Sigmoid colon (tissue), 7 donors: ENCODE results near the gene CHTF8. TPM values are rescaled to one million over a fixed set of nuclear protein-coding genes. Genes with fewer than 3 reads are reported as not detected.

Experiments used
- DNase-seq: peaks from one replicate; pipeline ENCODE4 v3.0.0-alpha.2; 2019
- H3K27ac ChIP-seq, 4 donors: fragments of 200-600 bp; sonication (generic); one replicate each; pipeline ENCODE4 v1.5.1; 2016 to 2019; ENCODE audit warnings: mild to moderate bottlenecking in 1 of 4
- H3K27me3 ChIP-seq, 3 donors: fragments of 200-600 bp; sonication (generic); one replicate each; pipeline ENCODE4 v1.5.1; 2019; ENCODE audit warnings: mild to moderate bottlenecking in 1 of 3
- H3K36me3 ChIP-seq, 4 donors: fragments of 200-600 bp; sonication (generic); one replicate each; pipeline ENCODE4 v1.5.1; 2016 to 2019
- H3K4me1 ChIP-seq, 4 donors: fragments of 200-600 bp; sonication (generic); one replicate each; pipeline ENCODE4 v1.5.1; 2017 to 2019
- H3K4me3 ChIP-seq, 4 donors: fragments of 200-600 bp; sonication (generic); one replicate each; pipeline ENCODE4 v1.5.1; 2017 to 2019; ENCODE audit warnings: mild to moderate bottlenecking in 2 of 4, moderate library complexity in 1 of 4
- H3K9me3 ChIP-seq, 4 donors: fragments of 200-600 bp in 3 of 4; sonication (generic) in 3 of 4; one replicate each; pipeline versions ENCODE4 v1.5.1 to v1.6.1; 2013 to 2019
- CTCF ChIP-seq, 4 experiments: fragments of 450-650 bp in 3 of 4; fragments of 200-600 bp in 1 of 4; IDR thresholded peaks; one replicate each; pipeline ENCODE4 v1.5.1; 2016 to 2019; ENCODE audit warnings: antibody characterized with exemption in 4 of 4, mild to moderate bottlenecking in 3 of 4, moderate library complexity in 2 of 4
- EP300 ChIP-seq, 4 donors: sonication (generic); formaldehyde crosslinking; IDR thresholded peaks; one replicate each; pipeline ENCODE4 v1.6.1; 2017; ENCODE audit warnings: antibody characterized with exemption in 4 of 4
- POLR2A ChIP-seq, 2 donors: fragments of 450-650 bp; IDR thresholded peaks; one replicate each; pipeline ENCODE4 v1.6.1; 2016; ENCODE audit warnings: antibody characterized with exemption in 2 of 2, mild to moderate bottlenecking in 2 of 2, moderate library complexity in 2 of 2
- POLR2AphosphoS5 ChIP-seq, 4 donors: sonication (generic); formaldehyde crosslinking; IDR thresholded peaks; one replicate each; pipeline ENCODE4 v1.6.1; 2017; ENCODE audit warnings: antibody characterized with exemption in 4 of 4
- WGBS, 2 donors: extraction: QIAGEN DNeasy Blood & Tissue Kit; methylation state at CpG; one replicate each; pipeline ENCODE4 v1.1.7; 2013; 5-methylcytosine and 5-hydroxymethylcytosine counted together
- intact Hi-C: fragments of 100-400 bp; cut with DNase I; formaldehyde crosslinking; loops from one replicate; pipeline ENCODE4 v1.15.1; 2023
- polyA plus RNA-seq, 3 donors: library from polyadenylated mRNA; stranded (reverse); fragments of 200-250 nt; gene quantifications; one replicate each; pipeline ENCODE4 v1.2.3, GENCODE V29; 2013
- total RNA-seq, 4 donors: library from RNA; depleted of rRNA; stranded (reverse); fragments of >200 nt; gene quantifications; one replicate each; pipeline ENCODE4 v1.1.0, GENCODE V29; 2016
- donor health status: healthy with polysubstance abuse.
- donor health status: Bipolar disorder and iron deficiency.
- donor health status: healthy.

Gene CHTF8
- total and polyA plus RNA-seq, 7 donors, result 46.3 to 79.2 (median 61.9) TPM

GRCh38 chr16:69088684-69089083, 43.7 kb downstream of the CHTF8 start:
- Histone ChIP-seq H3K9me3 (no peaks in the 10 kb centered on the region), H3K36me3 (peaks cover 0 to under 1% (median 0%) of the 10 kb centered on the region in 4 donors), H3K4me3 (no peak overlapping the region), H3K27ac (no peak overlapping the region), H3K4me1 (no peaks in the 10 kb centered on the region), H3K27me3 (no peaks in the 10 kb centered on the region)
- TF ChIP-seq EP300 (IDR thresholded peaks at IDR 0.05) (no peak), CTCF (IDR thresholded peaks at IDR 0.05) (no peak), POLR2A (IDR thresholded peaks at IDR 0.05) (no peak), POLR2AphosphoS5 (IDR thresholded peaks at IDR 0.05) (no peak)
- intact Hi-C loops, result no loop called here
- 86% methylated on average over 4 of the region's 4 CpGs for WGBS, 2 donors
- no peak for DNase-seq

GRCh38 chr16:69087161-69087581, 45.2 kb downstream of the CHTF8 start:
- H3K4me1 ChIP-seq, result no peaks in the 10 kb centered on the region
- intact Hi-C loops, result no loop called here
- no peaks in the 10 kb centered on the region for H3K27me3 ChIP-seq
- no peak for DNase-seq
- peaks cover 0 to 5% (median 0%) of the 10 kb centered on the region in 4 donors for H3K36me3 ChIP-seq
- 59 to 82% methylated on average over 3 of the region's 3 CpGs for WGBS, 2 donors
- no peaks in the 10 kb centered on the region for H3K9me3 ChIP-seq
- no peak overlapping the region for H3K27ac ChIP-seq
- no peak overlapping the region for H3K4me3 ChIP-seq
- TF ChIP-seq POLR2AphosphoS5 (IDR thresholded peaks at IDR 0.05) (no peak), POLR2A (IDR thresholded peaks at IDR 0.05) (no peak), CTCF (IDR thresholded peaks at IDR 0.05) (no peak), EP300 (IDR thresholded peaks at IDR 0.05) (no peak)

- DNase-seq, result no peak
- Histone ChIP-seq H3K9me3 (no peaks in the 10 kb centered on the region), H3K4me1 (no peaks in the 10 kb centered on the region), H3K4me3 (no peak overlapping the region), H3K27me3 (no peaks in the 10 kb centered on the region), H3K36me3 (peaks cover 0 to 5% (median 0%) of the 10 kb centered on the region in 4 donors), H3K27ac (no peak overlapping the region)
- intact Hi-C loops, result no loop called here
- whole genome bisulfite sequencing, 2 donors, result 89 to 90% methylated on average over 5 of the region's 5 CpGs
- no peak for TF ChIP-seq POLR2A (IDR thresholded peaks at IDR 0.05)
- TF ChIP-seq EP300 (IDR thresholded peaks at IDR 0.05), result no peak
- TF ChIP-seq CTCF (IDR thresholded peaks at IDR 0.05), result no peak
- TF ChIP-seq POLR2AphosphoS5 (IDR thresholded peaks at IDR 0.05), result no peak
Measured at GRCh38 chr16:69085032-69085695, 47.2 kb downstream of the CHTF8 start.

- intact Hi-C loops, result no loop called here
- TF ChIP-seq POLR2AphosphoS5 (IDR thresholded peaks at IDR 0.05) (no peak), EP300 (IDR thresholded peaks at IDR 0.05) (no peak), POLR2A (IDR thresholded peaks at IDR 0.05) (no peak), CTCF (IDR thresholded peaks at IDR 0.05) (no peak)
- H3K27ac ChIP-seq, result no peak overlapping the region
- no peaks in the 10 kb centered on the region for H3K9me3 ChIP-seq
- no peaks in the 10 kb centered on the region for H3K4me1 ChIP-seq
- no peaks in the 10 kb centered on the region for H3K27me3 ChIP-seq
- WGBS, 2 donors, result 72 to 81% methylated on average over 2 of the region's 2 CpGs
- H3K4me3 ChIP-seq, result no peak overlapping the region
- no peak for DNase-seq
- peaks cover 0 to 5% (median 0%) of the 10 kb centered on the region in 4 donors for H3K36me3 ChIP-seq
Measured at GRCh38 chr16:69084289-69084688, 48.1 kb downstream of the CHTF8 start.
